ENCODE data around the gene AGBL3. TPM values are rescaled to one million over a fixed set of nuclear protein-coding genes. Genes with fewer than 3 reads are reported as not detected.

Gene AGBL3
- total and polyA plus RNA-seq, 2 experiments from 2014 or later, result 3.2 to 5.6 TPM

DNA sequence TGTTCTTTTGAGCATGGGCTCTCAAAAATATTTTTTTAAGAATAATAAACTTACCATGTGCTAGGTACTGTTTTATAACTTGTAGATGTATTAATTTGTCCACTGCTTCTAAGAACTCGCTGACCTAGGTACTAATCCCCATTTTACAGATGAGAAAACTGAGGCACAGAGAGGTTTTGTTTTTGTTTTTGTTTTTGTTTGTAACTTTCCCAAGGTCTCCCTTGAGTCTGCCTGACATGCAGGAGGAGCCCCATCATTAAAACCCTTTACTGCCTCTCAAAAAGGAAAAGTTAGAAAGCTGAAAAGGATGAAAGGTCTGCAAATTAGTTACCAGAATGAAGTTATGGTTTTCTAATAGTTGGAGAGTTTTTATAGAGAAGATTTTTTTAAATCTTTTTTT is 38.5 kb upstream of the AGBL3 start:
- peaks cover 5% of the 10 kb centered on the region for H3K27me3 Mint-ChIP-seq (ENCODE audit: insufficient read depth, low read depth, poor library complexity)
- DNase-seq (ENCODE audit: low spot score) (no peak), ATAC-seq (no peak)
- Histone ChIP-seq H3K4me2 (no peak overlapping the region), H3F3A (replicated peaks; ENCODE audit: low read depth) (no peaks in the 10 kb centered on the region), H3K27ac (ENCODE audit: low read depth) (no peak overlapping the region), H4K20me1 (replicated peaks; ENCODE audit: insufficient read depth) (no peaks in the 10 kb centered on the region), H3K4me3 (no peak overlapping the region), H3K36me3 (ENCODE audit: insufficient read depth) (peaks cover 40% of the 10 kb centered on the region), H3K4me1 (ENCODE audit: insufficient read depth) (no peaks in the 10 kb centered on the region), H3K27me3 (ENCODE audit: insufficient read depth) (no peaks in the 10 kb centered on the region), H3K79me2 (replicated peaks; ENCODE audit: insufficient read depth) (no peaks in the 10 kb centered on the region), H3K9me2 (ENCODE audit: insufficient read depth) (no peaks in the 10 kb centered on the region), H2AFZ (no peak overlapping the region)
- peaks cover 53% of the 10 kb centered on the region for H3K36me3 Mint-ChIP-seq (ENCODE audit: low read depth)
- no peak overlapping the region for H3K4me3 Mint-ChIP-seq
- TF ChIP-seq, protein P1, sequence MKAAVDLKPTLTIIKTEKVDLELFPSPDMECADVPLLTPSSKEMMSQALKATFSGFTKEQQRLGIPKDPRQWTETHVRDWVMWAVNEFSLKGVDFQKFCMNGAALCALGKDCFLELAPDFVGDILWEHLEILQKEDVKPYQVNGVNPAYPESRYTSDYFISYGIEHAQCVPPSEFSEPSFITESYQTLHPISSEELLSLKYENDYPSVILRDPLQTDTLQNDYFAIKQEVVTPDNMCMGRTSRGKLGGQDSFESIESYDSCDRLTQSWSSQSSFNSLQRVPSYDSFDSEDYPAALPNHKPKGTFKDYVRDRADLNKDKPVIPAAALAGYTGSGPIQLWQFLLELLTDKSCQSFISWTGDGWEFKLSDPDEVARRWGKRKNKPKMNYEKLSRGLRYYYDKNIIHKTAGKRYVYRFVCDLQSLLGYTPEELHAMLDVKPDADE (IDR thresholded peaks at IDR 0.05), result no peak
- TF ChIP-seq ZNF462 (CRISPR knock-in tag; IDR thresholded peaks at IDR 0.05), result no peak
- no peak for TF ChIP-seq REST (IDR thresholded peaks at IDR 0.05; ENCODE audit: unreplicated experiment)
- no peak for TF ChIP-seq EZH2 (IDR thresholded peaks at IDR 0.05; ENCODE audit: low read depth, unreplicated experiment)
- no peak for TF ChIP-seq JUNB (IDR thresholded peaks at IDR 0.05; ENCODE audit: unreplicated experiment)
- no peak for TF ChIP-seq ZNF331 (CRISPR knock-in tag; IDR thresholded peaks at IDR 0.05; ENCODE audit: low read depth)
- no peak for TF ChIP-seq EZH2phosphoT487 (IDR thresholded peaks at IDR 0.05; ENCODE audit: unreplicated experiment)
- no peak for TF ChIP-seq CTCF (conservative IDR thresholded peaks at IDR 0.05; ENCODE audit: low read depth in 2 of 2)
- no peak overlapping the region for H3K27ac Mint-ChIP-seq
- H3K4me1 Mint-ChIP-seq, result peaks cover 3% of the 10 kb centered on the region
- no peaks in the 10 kb centered on the region for H3K9me3 Mint-ChIP-seq
